H1 (cell line): ENCODE data around the gene TRIM71. TPM values are rescaled to one million over a fixed set of nuclear protein-coding genes. Genes with fewer than 3 reads are reported as not detected.

ENCODE experiments used
- CREB1 ChIP-seq: IDR thresholded peaks from 2 replicates; pipeline ENCODE4 v1.6.1; 2012; ENCODE audit warnings: inconsistent platforms
- KDM5A ChIP-seq: fragments of 200-600 bp; IDR thresholded peaks from 2 replicates; pipeline ENCODE4 v1.7.1; 2012; ENCODE audit warnings: mild to moderate bottlenecking, low read length, inconsistent platforms, mixed read lengths
- MAFK ChIP-seq: IDR thresholded peaks from 2 replicates; pipeline ENCODE4 v1.6.1; 2012; ENCODE audit warnings: low read depth, mild to moderate bottlenecking, improper control_type of control experiment, low read length
- RBBP5 ChIP-seq: IDR thresholded peaks from 2 replicates; pipeline ENCODE4 v1.7.1; 2012; ENCODE audit warnings: low read depth, mild to moderate bottlenecking, inconsistent platforms, low read length, moderate library complexity, borderline replicate concordance
- RFX5 ChIP-seq: IDR thresholded peaks from 2 replicates; pipeline ENCODE4 v1.6.1; 2011; ENCODE audit warnings: low read depth, low read length, improper control_type of control experiment, borderline replicate concordance
- RNF2 ChIP-seq: fragments of 200-900, 300-1000 bp; sonication (generic); IDR thresholded peaks from 2 replicates; pipeline ENCODE4 v1.7.1; 2016; ENCODE audit warnings: borderline replicate concordance, low read depth, mild to moderate bottlenecking, antibody characterized with exemption, low read length; ENCODE audit not compliant: poor library complexity, severe bottlenecking; ENCODE audit errors: missing control alignments
- RXRA ChIP-seq: IDR thresholded peaks from 2 replicates; pipeline ENCODE4 v1.6.1; 2011; ENCODE audit warnings: low read depth, mild to moderate bottlenecking, low read length, moderate library complexity; ENCODE audit not compliant: insufficient read depth
- SP2 ChIP-seq: IDR thresholded peaks from 2 replicates; pipeline ENCODE4 v1.6.1; 2012; ENCODE audit warnings: mild to moderate bottlenecking, low read length, inconsistent platforms
- YY1 ChIP-seq: IDR thresholded peaks from 2 replicates; pipeline ENCODE4 v1.6.1; 2011; ENCODE audit warnings: low read depth, mild to moderate bottlenecking, low read length
- polyA plus RNA-seq, 7 experiments: library from polyadenylated mRNA; depleted of rRNA in 3 of 7; stranded (reverse) in 5 of 7; unstranded in 2 of 7; fragments of >200 nt in 5 of 7; fragments of 200-250 nt in 2 of 7; gene quantifications; 1 replicate in 5 of 7; 2 replicates in 1 of 7; 4 replicates in 1 of 7; pipeline versions ENCODE4 v1.2.1 to v1.2.3, GENCODE V29; 2011 to 2013; ENCODE audit warnings: missing spikeins in 2 of 7, mixed read lengths in 2 of 7
- total RNA-seq: library from RNA; stranded (reverse); fragmentation: NEBNext Ultra II Directional; extraction: Animal tissue kit (Norgen Biotek cat#: 25700); gene quantifications from 2 replicates; pipeline ENCODE4 v1.2.1, GENCODE V29; 2021
- TF ChIP-seq, protein P1 (sequence below): fragments of 300-600 bp; sonication (generic); IDR thresholded peaks from 2 replicates; pipeline ENCODE4 v1.7.1; 2012; ENCODE audit warnings: low read length, moderate library complexity, mild to moderate bottlenecking, inconsistent platforms; ENCODE audit not compliant: insufficient replicate concordance

Gene TRIM71
- total and polyA plus RNA-seq, 2 of the 8 experiments (the other 6 are each of a cell fraction or from before 2014, with no cell fraction given), result 53.7 to 293 TPM

DNA sequence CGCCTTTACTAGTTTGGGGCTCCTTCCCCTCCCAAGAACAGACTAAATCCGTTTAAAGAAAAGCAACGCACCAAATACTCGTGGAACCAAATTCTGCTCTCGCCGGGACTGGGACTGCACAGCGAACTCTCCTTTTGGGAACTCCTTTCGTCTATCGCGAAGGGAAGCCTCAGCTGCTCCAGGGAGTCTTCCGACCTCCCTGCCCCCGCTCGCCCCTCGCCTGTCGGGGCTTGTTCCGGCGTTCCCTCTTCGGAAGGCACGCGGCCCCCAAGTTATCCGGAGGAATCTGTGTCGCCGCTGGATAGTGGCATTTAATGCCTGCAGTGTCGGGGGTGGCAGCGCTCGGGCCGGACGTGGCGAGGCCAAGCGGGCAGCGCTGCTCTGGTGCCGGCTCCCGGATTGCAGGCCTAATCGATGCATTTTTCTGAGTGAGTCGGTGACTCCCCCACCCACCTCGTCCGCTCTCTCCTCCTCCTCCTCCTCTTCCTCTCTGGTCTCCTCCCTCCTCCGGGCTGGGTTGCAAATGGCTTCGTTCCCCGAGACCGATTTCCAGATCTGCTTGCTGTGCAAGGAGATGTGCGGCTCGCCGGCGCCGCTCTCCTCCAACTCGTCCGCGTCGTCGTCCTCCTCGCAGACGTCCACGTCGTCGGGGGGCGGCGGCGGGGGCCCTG, at the start of gene TRIM71 (continued):
- TF ChIP-seq, protein P1, sequence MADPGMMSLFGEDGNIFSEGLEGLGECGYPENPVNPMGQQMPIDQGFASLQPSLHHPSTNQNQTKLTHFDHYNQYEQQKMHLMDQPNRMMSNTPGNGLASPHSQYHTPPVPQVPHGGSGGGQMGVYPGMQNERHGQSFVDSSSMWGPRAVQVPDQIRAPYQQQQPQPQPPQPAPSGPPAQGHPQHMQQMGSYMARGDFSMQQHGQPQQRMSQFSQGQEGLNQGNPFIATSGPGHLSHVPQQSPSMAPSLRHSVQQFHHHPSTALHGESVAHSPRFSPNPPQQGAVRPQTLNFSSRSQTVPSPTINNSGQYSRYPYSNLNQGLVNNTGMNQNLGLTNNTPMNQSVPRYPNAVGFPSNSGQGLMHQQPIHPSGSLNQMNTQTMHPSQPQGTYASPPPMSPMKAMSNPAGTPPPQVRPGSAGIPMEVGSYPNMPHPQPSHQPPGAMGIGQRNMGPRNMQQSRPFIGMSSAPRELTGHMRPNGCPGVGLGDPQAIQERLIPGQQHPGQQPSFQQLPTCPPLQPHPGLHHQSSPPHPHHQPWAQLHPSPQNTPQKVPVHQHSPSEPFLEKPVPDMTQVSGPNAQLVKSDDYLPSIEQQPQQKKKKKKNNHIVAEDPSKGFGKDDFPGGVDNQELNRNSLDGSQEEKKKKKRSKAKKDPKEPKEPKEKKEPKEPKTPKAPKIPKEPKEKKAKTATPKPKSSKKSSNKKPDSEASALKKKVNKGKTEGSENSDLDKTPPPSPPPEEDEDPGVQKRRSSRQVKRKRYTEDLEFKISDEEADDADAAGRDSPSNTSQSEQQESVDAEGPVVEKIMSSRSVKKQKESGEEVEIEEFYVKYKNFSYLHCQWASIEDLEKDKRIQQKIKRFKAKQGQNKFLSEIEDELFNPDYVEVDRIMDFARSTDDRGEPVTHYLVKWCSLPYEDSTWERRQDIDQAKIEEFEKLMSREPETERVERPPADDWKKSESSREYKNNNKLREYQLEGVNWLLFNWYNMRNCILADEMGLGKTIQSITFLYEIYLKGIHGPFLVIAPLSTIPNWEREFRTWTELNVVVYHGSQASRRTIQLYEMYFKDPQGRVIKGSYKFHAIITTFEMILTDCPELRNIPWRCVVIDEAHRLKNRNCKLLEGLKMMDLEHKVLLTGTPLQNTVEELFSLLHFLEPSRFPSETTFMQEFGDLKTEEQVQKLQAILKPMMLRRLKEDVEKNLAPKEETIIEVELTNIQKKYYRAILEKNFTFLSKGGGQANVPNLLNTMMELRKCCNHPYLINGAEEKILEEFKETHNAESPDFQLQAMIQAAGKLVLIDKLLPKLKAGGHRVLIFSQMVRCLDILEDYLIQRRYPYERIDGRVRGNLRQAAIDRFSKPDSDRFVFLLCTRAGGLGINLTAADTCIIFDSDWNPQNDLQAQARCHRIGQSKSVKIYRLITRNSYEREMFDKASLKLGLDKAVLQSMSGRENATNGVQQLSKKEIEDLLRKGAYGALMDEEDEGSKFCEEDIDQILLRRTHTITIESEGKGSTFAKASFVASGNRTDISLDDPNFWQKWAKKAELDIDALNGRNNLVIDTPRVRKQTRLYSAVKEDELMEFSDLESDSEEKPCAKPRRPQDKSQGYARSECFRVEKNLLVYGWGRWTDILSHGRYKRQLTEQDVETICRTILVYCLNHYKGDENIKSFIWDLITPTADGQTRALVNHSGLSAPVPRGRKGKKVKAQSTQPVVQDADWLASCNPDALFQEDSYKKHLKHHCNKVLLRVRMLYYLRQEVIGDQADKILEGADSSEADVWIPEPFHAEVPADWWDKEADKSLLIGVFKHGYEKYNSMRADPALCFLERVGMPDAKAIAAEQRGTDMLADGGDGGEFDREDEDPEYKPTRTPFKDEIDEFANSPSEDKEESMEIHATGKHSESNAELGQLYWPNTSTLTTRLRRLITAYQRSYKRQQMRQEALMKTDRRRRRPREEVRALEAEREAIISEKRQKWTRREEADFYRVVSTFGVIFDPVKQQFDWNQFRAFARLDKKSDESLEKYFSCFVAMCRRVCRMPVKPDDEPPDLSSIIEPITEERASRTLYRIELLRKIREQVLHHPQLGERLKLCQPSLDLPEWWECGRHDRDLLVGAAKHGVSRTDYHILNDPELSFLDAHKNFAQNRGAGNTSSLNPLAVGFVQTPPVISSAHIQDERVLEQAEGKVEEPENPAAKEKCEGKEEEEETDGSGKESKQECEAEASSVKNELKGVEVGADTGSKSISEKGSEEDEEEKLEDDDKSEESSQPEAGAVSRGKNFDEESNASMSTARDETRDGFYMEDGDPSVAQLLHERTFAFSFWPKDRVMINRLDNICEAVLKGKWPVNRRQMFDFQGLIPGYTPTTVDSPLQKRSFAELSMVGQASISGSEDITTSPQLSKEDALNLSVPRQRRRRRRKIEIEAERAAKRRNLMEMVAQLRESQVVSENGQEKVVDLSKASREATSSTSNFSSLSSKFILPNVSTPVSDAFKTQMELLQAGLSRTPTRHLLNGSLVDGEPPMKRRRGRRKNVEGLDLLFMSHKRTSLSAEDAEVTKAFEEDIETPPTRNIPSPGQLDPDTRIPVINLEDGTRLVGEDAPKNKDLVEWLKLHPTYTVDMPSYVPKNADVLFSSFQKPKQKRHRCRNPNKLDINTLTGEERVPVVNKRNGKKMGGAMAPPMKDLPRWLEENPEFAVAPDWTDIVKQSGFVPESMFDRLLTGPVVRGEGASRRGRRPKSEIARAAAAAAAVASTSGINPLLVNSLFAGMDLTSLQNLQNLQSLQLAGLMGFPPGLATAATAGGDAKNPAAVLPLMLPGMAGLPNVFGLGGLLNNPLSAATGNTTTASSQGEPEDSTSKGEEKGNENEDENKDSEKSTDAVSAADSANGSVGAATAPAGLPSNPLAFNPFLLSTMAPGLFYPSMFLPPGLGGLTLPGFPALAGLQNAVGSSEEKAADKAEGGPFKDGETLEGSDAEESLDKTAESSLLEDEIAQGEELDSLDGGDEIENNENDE, result no peak
- no peak for TF ChIP-seq MAFK
- no peak for TF ChIP-seq RBBP5
- no peak for TF ChIP-seq KDM5A
- TF ChIP-seq RXRA, result no peak
- no peak for TF ChIP-seq SP2
- TF ChIP-seq CREB1, result 0 out of 2 replicates have a peak, but pooled peaks have one; percentile 3
- TF ChIP-seq RFX5, result no peak
- TF ChIP-seq RNF2, result no peak
- no peak for TF ChIP-seq YY1
